ENCODE data around the gene REN. TPM values are rescaled to one million over a fixed set of nuclear protein-coding genes. Genes with fewer than 3 reads are reported as not detected.

The REN gene
- total RNA-seq, 1 donor from 2014 or later: not detected

DNA sequence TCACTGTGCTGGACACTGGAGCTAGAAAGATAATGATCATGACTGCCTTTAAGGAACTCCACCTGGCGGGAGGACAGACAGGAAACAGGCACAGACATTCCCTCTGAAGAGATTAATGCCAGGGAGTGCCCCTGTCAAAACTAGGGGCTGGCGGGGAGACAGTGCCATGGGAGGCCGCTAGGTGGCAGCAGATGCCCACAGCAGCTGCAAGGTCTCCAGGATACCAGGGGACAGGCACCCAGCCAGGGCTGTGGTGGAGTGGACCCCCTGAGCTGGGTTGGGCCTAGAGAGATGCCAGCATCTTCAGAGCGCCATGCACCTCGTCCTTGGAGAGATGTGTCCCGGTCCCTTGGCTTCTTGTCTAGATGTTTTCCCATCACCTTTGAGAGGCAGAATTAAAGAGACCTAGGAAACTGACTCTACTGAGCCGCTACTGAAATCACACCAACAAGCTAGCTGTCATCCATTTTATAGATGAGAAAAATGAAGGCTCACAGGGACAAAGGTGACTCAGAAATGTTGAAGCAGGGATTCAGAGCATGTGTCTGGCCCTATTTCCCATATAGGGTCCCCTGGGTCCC lies 3.6 kb downstream of the REN start:
- TF ChIP-seq, protein P1, sequence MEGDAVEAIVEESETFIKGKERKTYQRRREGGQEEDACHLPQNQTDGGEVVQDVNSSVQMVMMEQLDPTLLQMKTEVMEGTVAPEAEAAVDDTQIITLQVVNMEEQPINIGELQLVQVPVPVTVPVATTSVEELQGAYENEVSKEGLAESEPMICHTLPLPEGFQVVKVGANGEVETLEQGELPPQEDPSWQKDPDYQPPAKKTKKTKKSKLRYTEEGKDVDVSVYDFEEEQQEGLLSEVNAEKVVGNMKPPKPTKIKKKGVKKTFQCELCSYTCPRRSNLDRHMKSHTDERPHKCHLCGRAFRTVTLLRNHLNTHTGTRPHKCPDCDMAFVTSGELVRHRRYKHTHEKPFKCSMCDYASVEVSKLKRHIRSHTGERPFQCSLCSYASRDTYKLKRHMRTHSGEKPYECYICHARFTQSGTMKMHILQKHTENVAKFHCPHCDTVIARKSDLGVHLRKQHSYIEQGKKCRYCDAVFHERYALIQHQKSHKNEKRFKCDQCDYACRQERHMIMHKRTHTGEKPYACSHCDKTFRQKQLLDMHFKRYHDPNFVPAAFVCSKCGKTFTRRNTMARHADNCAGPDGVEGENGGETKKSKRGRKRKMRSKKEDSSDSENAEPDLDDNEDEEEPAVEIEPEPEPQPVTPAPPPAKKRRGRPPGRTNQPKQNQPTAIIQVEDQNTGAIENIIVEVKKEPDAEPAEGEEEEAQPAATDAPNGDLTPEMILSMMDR (IDR thresholded peaks at IDR 0.05): peak; percentile 99
- peak; percentile 94 for DNase-seq (ENCODE audit: extremely low spot score, unreplicated experiment)
- Mint-ChIP-seq H3K9me3 (ENCODE audit: unreplicated experiment) (no peaks in the 10 kb centered on the region), H3K4me3 (ENCODE audit: unreplicated experiment) (no peak overlapping the region), H3K27ac (ENCODE audit: unreplicated experiment) (no peak overlapping the region), H3K4me1 (ENCODE audit: unreplicated experiment) (no peaks in the 10 kb centered on the region), H3K27me3 (ENCODE audit: unreplicated experiment) (peaks cover 30% of the 10 kb centered on the region), H3K36me3 (ENCODE audit: unreplicated experiment) (no peaks in the 10 kb centered on the region)

DNA sequence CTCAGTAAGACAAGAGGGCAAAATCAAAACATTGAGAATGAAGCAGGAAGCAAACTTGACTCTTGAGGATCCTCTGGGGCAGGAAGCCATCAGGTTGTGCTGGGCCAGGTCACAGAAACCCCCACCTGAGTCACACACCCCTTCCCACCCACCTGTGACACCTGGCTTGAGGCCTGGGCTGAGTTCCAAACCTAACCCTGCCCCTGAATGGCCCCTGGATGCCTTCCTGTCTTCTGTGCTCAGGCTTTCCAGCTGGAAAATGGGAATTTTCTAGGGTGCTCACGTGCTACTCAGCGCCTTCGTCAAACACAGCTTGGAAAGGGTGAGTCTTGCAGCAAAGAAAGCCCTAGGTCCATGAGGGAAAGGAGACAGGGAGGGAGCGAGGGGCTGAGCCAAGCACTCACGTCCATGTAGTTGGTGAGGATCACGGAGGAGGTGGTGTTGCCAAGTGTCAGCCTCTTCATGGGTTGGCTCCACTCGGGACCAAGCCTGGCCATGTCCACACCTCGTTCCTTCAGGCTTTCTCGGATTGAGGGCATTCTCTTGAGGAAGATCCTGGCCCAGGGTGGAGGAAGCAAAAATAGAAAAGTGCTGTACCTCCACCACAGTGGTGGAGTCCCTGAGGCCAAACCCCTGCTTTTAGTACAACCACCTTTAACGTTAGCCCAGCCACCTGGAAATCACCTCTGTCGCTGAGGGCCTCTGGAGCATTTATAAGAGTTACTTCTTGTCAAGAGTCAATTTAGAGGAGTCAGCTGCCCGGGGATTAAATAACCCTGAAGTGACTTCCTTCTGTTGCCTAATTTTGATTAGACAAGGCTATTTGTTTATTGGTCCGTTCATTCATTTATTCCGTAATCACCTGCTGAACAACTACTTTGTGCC lies 4.3 kb downstream of the REN start:
- TF ChIP-seq, protein P1 (IDR thresholded peaks at IDR 0.05): no peak
- H3K4me3 Mint-ChIP-seq (ENCODE audit: unreplicated experiment): no peak overlapping the region
- H3K27me3 Mint-ChIP-seq (ENCODE audit: unreplicated experiment): peaks cover 27% of the 10 kb centered on the region
- no peak for DNase-seq (ENCODE audit: extremely low spot score, unreplicated experiment)
- no peaks in the 10 kb centered on the region for H3K9me3 Mint-ChIP-seq (ENCODE audit: unreplicated experiment)
- no peaks in the 10 kb centered on the region for H3K36me3 Mint-ChIP-seq (ENCODE audit: unreplicated experiment)
- H3K4me1 Mint-ChIP-seq (ENCODE audit: unreplicated experiment): no peaks in the 10 kb centered on the region
- no peak overlapping the region for H3K27ac Mint-ChIP-seq (ENCODE audit: unreplicated experiment)

DNA sequence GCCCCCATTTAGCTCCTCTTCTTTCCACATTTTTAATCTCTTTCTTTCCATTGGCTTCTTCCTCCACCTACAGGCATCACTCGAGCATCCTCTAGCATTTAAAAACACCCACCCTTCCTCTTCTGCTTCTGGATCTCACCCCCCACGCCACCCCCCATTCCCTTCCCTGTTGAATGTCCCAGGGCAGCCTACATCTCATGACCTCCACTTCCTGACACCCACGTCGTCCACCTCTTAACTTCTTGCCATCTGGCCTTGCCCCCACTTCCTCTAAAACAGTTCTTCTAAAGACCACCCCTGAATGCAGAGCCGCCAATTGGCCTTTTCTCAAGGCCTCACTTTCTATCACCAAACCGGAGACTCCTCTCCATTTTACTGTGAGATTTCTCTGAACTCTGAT lies 8.2 kb downstream of the REN start:
- Mint-ChIP-seq H3K4me1 (ENCODE audit: unreplicated experiment) (no peaks in the 10 kb centered on the region), H3K4me3 (ENCODE audit: unreplicated experiment) (no peak overlapping the region), H3K27ac (ENCODE audit: unreplicated experiment) (no peak overlapping the region), H3K27me3 (ENCODE audit: unreplicated experiment) (peaks cover 22% of the 10 kb centered on the region), H3K9me3 (ENCODE audit: unreplicated experiment) (no peaks in the 10 kb centered on the region), H3K36me3 (ENCODE audit: unreplicated experiment) (no peaks in the 10 kb centered on the region)
- TF ChIP-seq, protein P1 (IDR thresholded peaks at IDR 0.05): no peak
- no peak for DNase-seq (ENCODE audit: extremely low spot score, unreplicated experiment)

DNA sequence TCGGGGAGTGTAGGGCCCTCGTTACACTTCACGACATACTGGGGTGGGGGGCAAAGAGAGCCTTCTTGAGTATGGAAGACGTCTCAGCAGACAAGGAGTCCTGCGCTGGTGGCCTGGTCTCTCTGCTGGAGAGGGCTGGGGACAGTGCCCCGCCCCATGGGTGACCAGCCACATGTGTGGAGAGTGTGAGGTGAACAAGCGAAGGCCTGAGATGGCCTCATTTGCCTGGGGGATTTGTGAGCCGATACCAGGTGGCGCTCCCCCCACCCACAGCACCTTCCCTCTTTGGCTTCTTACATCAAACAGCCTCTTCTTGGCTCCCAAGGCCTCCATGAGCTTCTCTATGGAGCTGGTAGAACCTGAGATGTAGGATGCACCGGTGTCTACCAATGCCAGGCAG lies 10.3 kb downstream of the REN start:
- Mint-ChIP-seq H3K36me3 (ENCODE audit: unreplicated experiment) (no peaks in the 10 kb centered on the region), H3K9me3 (ENCODE audit: unreplicated experiment) (no peaks in the 10 kb centered on the region), H3K4me1 (ENCODE audit: unreplicated experiment) (peaks cover 1% of the 10 kb centered on the region), H3K27ac (ENCODE audit: unreplicated experiment) (no peak overlapping the region), H3K4me3 (ENCODE audit: unreplicated experiment) (no peak overlapping the region), H3K27me3 (ENCODE audit: unreplicated experiment) (peaks cover 13% of the 10 kb centered on the region)
- no peak for DNase-seq (ENCODE audit: extremely low spot score, unreplicated experiment)
- TF ChIP-seq, protein P1 (IDR thresholded peaks at IDR 0.05): no peak

DNA sequence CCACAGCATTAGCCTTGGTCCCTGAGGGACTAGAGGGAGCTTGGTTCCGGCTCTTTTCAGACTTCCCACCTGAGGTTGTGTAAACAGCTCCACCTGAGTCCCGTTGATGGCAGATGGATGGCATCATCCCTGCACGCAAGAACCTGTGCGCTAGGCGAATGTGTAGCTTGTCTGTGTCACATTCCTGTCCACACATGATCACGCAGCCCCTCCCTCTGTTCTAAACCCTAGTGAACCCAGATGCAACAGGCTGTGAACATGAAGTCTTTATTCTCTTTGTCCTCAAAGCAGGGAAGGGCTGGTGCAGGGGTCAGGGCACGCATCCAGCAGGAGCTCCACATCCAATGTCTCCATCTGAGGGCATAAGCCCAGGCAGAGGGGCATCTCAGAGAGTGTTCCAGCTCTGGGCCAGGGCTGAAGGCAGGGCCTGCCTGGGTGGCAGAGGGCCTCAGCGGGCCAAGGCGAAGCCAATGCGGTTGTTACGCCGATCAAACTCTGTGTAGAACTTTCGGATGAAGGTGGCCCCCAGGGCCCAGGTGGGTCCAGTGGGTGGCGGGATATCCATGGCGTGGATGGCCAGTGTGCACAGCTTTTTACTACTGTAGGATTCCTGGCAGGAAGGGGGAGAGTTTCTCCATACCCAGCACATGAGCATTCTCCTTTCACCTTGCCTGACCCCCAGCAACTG lies 11.4 kb downstream of the REN start:
- Mint-ChIP-seq H3K4me1 (ENCODE audit: unreplicated experiment) (peaks cover 11% of the 10 kb centered on the region), H3K36me3 (ENCODE audit: unreplicated experiment) (no peaks in the 10 kb centered on the region), H3K9me3 (ENCODE audit: unreplicated experiment) (no peaks in the 10 kb centered on the region), H3K27ac (ENCODE audit: unreplicated experiment) (no peak overlapping the region), H3K4me3 (ENCODE audit: unreplicated experiment) (no peak overlapping the region), H3K27me3 (ENCODE audit: unreplicated experiment) (peaks cover 7% of the 10 kb centered on the region)
- DNase-seq (ENCODE audit: extremely low spot score, unreplicated experiment): no peak
- TF ChIP-seq, protein P1 (IDR thresholded peaks at IDR 0.05): no peak
